Measurements from ENCODE around the gene SMAD6. TPM values are rescaled to one million over a fixed set of nuclear protein-coding genes. Genes with fewer than 3 reads are reported as not detected.

SMAD6 gene
- total and polyA plus RNA-seq, 2 experiments from 2014 or later, result 1.6 to 15.7 TPM

DNA sequence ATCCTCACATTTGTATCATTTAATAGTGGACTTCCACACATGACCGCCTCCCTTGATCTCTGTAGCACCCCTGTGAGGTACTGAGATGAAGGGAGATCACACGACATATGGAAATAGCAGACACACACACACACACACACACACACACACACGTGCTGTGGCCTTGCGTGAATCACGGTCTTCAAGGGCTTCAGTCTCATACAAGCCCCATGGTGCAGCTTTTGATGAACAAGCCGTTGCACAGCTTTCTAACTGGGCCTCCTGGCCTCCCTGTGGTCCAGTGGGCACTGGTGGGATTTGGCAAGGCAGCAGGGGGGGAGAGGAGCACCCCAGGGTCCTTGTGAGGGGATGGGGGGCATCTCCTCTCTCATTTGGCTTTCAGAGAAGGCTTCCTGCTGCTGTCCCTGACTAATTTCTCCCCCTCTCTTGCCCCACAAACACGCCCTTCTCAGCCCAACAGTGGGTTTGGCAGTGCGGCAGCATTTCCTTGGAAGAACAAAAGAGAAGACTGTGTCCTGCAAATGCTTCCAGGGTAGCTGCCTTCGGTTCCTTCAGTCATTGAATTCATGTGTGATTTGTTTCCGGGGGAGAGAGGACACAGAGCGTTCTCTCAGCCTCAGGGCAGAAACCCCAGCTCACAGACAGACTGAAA, 98.7 kb downstream of the SMAD6 start:
- Histone ChIP-seq H3F3A (replicated peaks; ENCODE audit: low read depth) (no peaks in the 10 kb centered on the region), H3K4me2 (no peak overlapping the region), H3K4me3 (no peak overlapping the region), H4K20me1 (replicated peaks; ENCODE audit: insufficient read depth) (no peaks in the 10 kb centered on the region), H2AFZ (peak overlapping the region; percentile 47; the same call in 1 of the 2 replicates), H3K4me1 (ENCODE audit: insufficient read depth) (no peaks in the 10 kb centered on the region; the same call in 1 of the 2 replicates), H3K36me3 (ENCODE audit: insufficient read depth) (no peaks in the 10 kb centered on the region), H3K9me2 (ENCODE audit: insufficient read depth) (no peaks in the 10 kb centered on the region), H3K27me3 (ENCODE audit: insufficient read depth) (no peaks in the 10 kb centered on the region), H3K27ac (ENCODE audit: low read depth) (no peak overlapping the region), H3K79me2 (replicated peaks; ENCODE audit: insufficient read depth) (no peaks in the 10 kb centered on the region)
- H3K27me3 Mint-ChIP-seq (ENCODE audit: insufficient read depth, low read depth, poor library complexity), result peaks cover 7% of the 10 kb centered on the region
- no peak for ATAC-seq
- H3K27ac Mint-ChIP-seq, result no peak overlapping the region
- H3K4me3 Mint-ChIP-seq, result no peak overlapping the region
- H3K4me1 Mint-ChIP-seq, result peaks cover 19% of the 10 kb centered on the region
- no peaks in the 10 kb centered on the region for H3K9me3 Mint-ChIP-seq
- no peak for DNase-seq (ENCODE audit: low spot score)
- H3K36me3 Mint-ChIP-seq (ENCODE audit: low read depth), result no peaks in the 10 kb centered on the region
- no peak for TF ChIP-seq NANOG (IDR thresholded peaks at IDR 0.05; ENCODE audit: borderline replicate concordance)

DNA sequence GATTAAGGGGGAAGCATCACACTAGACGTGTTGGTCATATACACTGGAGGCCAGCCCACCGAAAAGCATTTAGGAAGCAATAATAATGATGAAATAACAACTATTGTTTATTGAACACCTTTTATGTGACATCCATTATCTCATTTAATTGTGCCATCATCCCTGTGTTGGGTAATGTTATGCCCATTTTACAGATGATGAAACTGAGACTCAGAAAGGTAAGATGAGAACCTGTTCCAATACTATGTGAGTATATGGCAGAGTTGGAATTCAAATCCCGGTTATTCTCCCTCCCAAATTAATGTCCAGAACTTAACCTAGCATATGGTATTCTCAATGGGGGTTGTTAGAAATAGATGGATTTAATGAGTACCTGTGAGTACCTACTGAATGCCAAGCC, 99.2 kb downstream of the SMAD6 start:
- Histone ChIP-seq H3K27me3 (ENCODE audit: insufficient read depth) (no peaks in the 10 kb centered on the region), H2AFZ (no peak overlapping the region), H3K79me2 (replicated peaks; ENCODE audit: insufficient read depth) (no peaks in the 10 kb centered on the region), H3F3A (replicated peaks; ENCODE audit: low read depth) (no peaks in the 10 kb centered on the region), H3K27ac (ENCODE audit: low read depth) (no peak overlapping the region), H3K36me3 (ENCODE audit: insufficient read depth) (no peaks in the 10 kb centered on the region), H3K4me3 (no peak overlapping the region), H3K9me2 (ENCODE audit: insufficient read depth) (no peaks in the 10 kb centered on the region), H4K20me1 (replicated peaks; ENCODE audit: insufficient read depth) (no peaks in the 10 kb centered on the region), H3K4me1 (ENCODE audit: insufficient read depth) (no peaks in the 10 kb centered on the region; the same call in 1 of the 2 replicates), H3K4me2 (no peak overlapping the region)
- H3K27ac Mint-ChIP-seq, result no peak overlapping the region
- peaks cover 19% of the 10 kb centered on the region for H3K4me1 Mint-ChIP-seq
- no peak for ATAC-seq
- TF ChIP-seq, protein P1, sequence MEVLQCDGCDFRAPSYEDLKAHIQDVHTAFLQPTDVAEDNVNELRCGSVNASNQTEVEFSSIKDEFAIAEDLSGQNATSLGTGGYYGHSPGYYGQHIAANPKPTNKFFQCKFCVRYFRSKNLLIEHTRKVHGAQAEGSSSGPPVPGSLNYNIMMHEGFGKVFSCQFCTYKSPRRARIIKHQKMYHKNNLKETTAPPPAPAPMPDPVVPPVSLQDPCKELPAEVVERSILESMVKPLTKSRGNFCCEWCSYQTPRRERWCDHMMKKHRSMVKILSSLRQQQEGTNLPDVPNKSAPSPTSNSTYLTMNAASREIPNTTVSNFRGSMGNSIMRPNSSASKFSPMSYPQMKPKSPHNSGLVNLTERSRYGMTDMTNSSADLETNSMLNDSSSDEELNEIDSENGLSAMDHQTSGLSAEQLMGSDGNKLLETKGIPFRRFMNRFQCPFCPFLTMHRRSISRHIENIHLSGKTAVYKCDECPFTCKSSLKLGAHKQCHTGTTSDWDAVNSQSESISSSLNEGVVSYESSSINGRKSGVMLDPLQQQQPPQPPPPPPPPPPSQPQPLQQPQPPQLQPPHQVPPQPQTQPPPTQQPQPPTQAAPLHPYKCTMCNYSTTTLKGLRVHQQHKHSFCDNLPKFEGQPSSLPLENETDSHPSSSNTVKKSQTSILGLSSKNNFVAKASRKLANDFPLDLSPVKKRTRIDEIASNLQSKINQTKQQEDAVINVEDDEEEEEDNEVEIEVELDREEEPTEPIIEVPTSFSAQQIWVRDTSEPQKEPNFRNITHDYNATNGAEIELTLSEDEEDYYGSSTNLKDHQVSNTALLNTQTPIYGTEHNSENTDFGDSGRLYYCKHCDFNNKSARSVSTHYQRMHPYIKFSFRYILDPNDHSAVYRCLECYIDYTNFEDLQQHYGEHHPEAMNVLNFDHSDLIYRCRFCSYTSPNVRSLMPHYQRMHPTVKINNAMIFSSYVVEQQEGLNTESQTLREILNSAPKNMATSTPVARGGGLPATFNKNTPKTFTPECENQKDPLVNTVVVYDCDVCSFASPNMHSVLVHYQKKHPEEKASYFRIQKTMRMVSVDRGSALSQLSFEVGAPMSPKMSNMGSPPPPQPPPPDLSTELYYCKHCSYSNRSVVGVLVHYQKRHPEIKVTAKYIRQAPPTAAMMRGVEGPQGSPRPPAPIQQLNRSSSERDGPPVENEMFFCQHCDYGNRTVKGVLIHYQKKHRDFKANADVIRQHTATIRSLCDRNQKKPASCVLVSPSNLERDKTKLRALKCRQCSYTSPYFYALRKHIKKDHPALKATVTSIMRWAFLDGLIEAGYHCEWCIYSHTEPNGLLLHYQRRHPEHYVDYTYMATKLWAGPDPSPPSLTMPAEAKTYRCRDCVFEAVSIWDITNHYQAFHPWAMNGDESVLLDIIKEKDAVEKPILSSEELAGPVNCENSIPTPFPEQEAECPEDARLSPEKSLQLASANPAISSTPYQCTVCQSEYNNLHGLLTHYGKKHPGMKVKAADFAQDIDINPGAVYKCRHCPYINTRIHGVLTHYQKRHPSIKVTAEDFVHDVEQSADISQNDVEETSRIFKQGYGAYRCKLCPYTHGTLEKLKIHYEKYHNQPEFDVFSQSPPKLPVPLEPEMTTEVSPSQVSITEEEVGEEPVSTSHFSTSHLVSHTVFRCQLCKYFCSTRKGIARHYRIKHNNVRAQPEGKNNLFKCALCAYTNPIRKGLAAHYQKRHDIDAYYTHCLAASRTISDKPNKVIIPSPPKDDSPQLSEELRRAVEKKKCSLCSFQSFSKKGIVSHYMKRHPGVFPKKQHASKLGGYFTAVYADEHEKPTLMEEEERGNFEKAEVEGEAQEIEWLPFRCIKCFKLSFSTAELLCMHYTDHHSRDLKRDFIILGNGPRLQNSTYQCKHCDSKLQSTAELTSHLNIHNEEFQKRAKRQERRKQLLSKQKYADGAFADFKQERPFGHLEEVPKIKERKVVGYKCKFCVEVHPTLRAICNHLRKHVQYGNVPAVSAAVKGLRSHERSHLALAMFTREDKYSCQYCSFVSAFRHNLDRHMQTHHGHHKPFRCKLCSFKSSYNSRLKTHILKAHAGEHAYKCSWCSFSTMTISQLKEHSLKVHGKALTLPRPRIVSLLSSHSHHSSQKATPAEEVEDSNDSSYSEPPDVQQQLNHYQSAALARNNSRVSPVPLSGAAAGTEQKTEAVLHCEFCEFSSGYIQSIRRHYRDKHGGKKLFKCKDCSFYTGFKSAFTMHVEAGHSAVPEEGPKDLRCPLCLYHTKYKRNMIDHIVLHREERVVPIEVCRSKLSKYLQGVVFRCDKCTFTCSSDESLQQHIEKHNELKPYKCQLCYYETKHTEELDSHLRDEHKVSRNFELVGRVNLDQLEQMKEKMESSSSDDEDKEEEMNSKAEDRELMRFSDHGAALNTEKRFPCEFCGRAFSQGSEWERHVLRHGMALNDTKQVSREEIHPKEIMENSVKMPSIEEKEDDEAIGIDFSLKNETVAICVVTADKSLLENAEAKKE (CRISPR knock-in tag; IDR thresholded peaks at IDR 0.05), result no peak
- TF ChIP-seq POLR2AphosphoS5 (IDR thresholded peaks at IDR 0.05; ENCODE audit: low read depth) (no peak), EZH2phosphoT487 (IDR thresholded peaks at IDR 0.05; ENCODE audit: unreplicated experiment) (no peak), CREB1 (CRISPR knock-in tag; IDR thresholded peaks at IDR 0.05; ENCODE audit: low read depth) (no peak), STAT1 (IDR thresholded peaks at IDR 0.05; ENCODE audit: unreplicated experiment) (no peak), ZNF114 (CRISPR knock-in tag; IDR thresholded peaks at IDR 0.05) (no peak), ZNF331 (CRISPR knock-in tag; IDR thresholded peaks at IDR 0.05; ENCODE audit: low read depth) (no peak), NANOG (IDR thresholded peaks at IDR 0.05; ENCODE audit: borderline replicate concordance) (no peak), EZH2 (IDR thresholded peaks at IDR 0.05; ENCODE audit: low read depth, unreplicated experiment) (no peak), JUNB (IDR thresholded peaks at IDR 0.05; ENCODE audit: unreplicated experiment) (no peak)
- TF ChIP-seq, protein P2, sequence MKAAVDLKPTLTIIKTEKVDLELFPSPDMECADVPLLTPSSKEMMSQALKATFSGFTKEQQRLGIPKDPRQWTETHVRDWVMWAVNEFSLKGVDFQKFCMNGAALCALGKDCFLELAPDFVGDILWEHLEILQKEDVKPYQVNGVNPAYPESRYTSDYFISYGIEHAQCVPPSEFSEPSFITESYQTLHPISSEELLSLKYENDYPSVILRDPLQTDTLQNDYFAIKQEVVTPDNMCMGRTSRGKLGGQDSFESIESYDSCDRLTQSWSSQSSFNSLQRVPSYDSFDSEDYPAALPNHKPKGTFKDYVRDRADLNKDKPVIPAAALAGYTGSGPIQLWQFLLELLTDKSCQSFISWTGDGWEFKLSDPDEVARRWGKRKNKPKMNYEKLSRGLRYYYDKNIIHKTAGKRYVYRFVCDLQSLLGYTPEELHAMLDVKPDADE (IDR thresholded peaks at IDR 0.05), result no peak
- TF ChIP-seq, protein P3, sequence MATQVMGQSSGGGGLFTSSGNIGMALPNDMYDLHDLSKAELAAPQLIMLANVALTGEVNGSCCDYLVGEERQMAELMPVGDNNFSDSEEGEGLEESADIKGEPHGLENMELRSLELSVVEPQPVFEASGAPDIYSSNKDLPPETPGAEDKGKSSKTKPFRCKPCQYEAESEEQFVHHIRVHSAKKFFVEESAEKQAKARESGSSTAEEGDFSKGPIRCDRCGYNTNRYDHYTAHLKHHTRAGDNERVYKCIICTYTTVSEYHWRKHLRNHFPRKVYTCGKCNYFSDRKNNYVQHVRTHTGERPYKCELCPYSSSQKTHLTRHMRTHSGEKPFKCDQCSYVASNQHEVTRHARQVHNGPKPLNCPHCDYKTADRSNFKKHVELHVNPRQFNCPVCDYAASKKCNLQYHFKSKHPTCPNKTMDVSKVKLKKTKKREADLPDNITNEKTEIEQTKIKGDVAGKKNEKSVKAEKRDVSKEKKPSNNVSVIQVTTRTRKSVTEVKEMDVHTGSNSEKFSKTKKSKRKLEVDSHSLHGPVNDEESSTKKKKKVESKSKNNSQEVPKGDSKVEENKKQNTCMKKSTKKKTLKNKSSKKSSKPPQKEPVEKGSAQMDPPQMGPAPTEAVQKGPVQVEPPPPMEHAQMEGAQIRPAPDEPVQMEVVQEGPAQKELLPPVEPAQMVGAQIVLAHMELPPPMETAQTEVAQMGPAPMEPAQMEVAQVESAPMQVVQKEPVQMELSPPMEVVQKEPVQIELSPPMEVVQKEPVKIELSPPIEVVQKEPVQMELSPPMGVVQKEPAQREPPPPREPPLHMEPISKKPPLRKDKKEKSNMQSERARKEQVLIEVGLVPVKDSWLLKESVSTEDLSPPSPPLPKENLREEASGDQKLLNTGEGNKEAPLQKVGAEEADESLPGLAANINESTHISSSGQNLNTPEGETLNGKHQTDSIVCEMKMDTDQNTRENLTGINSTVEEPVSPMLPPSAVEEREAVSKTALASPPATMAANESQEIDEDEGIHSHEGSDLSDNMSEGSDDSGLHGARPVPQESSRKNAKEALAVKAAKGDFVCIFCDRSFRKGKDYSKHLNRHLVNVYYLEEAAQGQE (IDR thresholded peaks at IDR 0.05; ENCODE audit: unreplicated experiment), result no peak
- peaks cover 7% of the 10 kb centered on the region for H3K27me3 Mint-ChIP-seq (ENCODE audit: insufficient read depth, low read depth, poor library complexity)
- H3K4me3 Mint-ChIP-seq, result no peak overlapping the region
- DNase-seq (ENCODE audit: low spot score), result no peak
- no peaks in the 10 kb centered on the region for H3K9me3 Mint-ChIP-seq
- H3K36me3 Mint-ChIP-seq (ENCODE audit: low read depth), result no peaks in the 10 kb centered on the region
